Adrenal gland (tissue), 12 donors: Measurements from ENCODE around the gene MYO5A. TPM values are rescaled to one million over a fixed set of nuclear protein-coding genes. Genes with fewer than 3 reads are reported as not detected.

ENCODE experiments used
- DNase-seq, 7 donors: peaks; one replicate each; pipeline ENCODE4 v3.0.0-alpha.2; 2019 to 2020
- H3K27ac ChIP-seq, 5 donors: fragments of 200-600 bp; sonication (generic) in 4 of 5; 1 replicate in 3 of 5; 2 replicates in 2 of 5; pipeline versions ENCODE4 v1.5.1 to v1.8.0; 2016 to 2020; ENCODE audit warnings: mild to moderate bottlenecking in 1 of 5
- H3K27me3 ChIP-seq: fragments of 200-600 bp; 2 replicates; pipeline ENCODE4 v1.8.0; 2021
- H3K36me3 ChIP-seq, 2 donors: fragments of 200-600 bp; replicated peaks in 1 of 2; 1 replicate in 1 of 2; 2 replicates in 1 of 2; pipeline versions ENCODE4 v1.5.1 to v1.8.0; 2018 to 2022
- H3K4me1 ChIP-seq, 2 donors: fragments of 200-600 bp; replicated peaks in 1 of 2; 1 replicate in 1 of 2; 2 replicates in 1 of 2; pipeline versions ENCODE4 v1.5.1 to v1.8.0; 2018 to 2021
- H3K4me3 ChIP-seq, 4 donors: fragments of 200-600 bp; sonication (generic) in 3 of 4; one replicate each; pipeline ENCODE4 v1.5.1; 2016 to 2018
- H3K9me3 ChIP-seq, 3 donors: fragments of 200-600 bp; sonication (generic) in 1 of 3; replicated peaks in 1 of 3; 1 replicate in 2 of 3; 2 replicates in 1 of 3; pipeline versions ENCODE4 v1.5.1 to v1.8.0; 2016 to 2021
- POLR2A ChIP-seq, 2 donors: fragments of 450-650 bp; IDR thresholded peaks; one replicate each; pipeline ENCODE4 v1.6.1; 2017; ENCODE audit warnings: antibody characterized with exemption in 2 of 2, mild to moderate bottlenecking in 2 of 2, moderate library complexity in 1 of 2
- WGBS, 4 donors: extraction: QIAGEN DNeasy Blood & Tissue Kit in 2 of 4; methylation state at CpG; one replicate each; pipeline versions ENCODE4 v1.1.5 to v1.1.7; 2013 to 2017; 5-methylcytosine and 5-hydroxymethylcytosine counted together
- intact Hi-C, 2 donors: fragments of 100-400 bp; cut with DNase I; formaldehyde crosslinking; loops; one replicate each; pipeline versions ENCODE4 v1.14.1 to v1.15.0; 2022 to 2023
- polyA plus RNA-seq, 3 donors: library from polyadenylated mRNA; stranded (reverse); fragments of 200-250 nt in 2 of 3; fragments of 350-450 nt in 1 of 3; fragmentation: Illumina TruSeq in 1 of 3; extraction: RNeasy Lipid Tissue Mini Kit (QIAGEN cat#74804) in 1 of 3; gene quantifications; one replicate each; pipeline ENCODE4 v1.2.3, GENCODE V29; 2013 to 2014
- total RNA-seq, 9 donors: library from RNA; depleted of rRNA in 4 of 9; stranded (reverse); fragments of >200 nt in 4 of 9; fragments of 120-200 nt in 1 of 9; fragmentation: NEBNext Ultra II Directional in 1 of 9; extraction: Animal tissue kit (Norgen Biotek cat#: 25700) in 1 of 9; gene quantifications; one replicate each; pipeline versions ENCODE4 v1.1.0 to v1.2.4, GENCODE V29; 2013 to 2023
- TF ChIP-seq, protein P1 (sequence below), 6 experiments: fragments of 450-650 bp in 4 of 6; fragments of 200-600 bp in 2 of 6; sonication (generic) in 1 of 6; IDR thresholded peaks; 1 replicate in 5 of 6; 2 replicates in 1 of 6; pipeline versions ENCODE4 v1.5.1 to v1.8.0; 2016 to 2021; ENCODE audit warnings: antibody characterized with exemption in 6 of 6, mild to moderate bottlenecking in 2 of 6, moderate library complexity in 1 of 6
- donor health status: healthy with polysubstance abuse.
- donor health status: Bipolar disorder and iron deficiency.
- donor health status: DM: yes; HTN: yes; CAD: no.
- donor health status: DM: no; HTN: no; CAD: no.
- donor health status: DM: no; HTN: no; CAD: no.
- donor health status: DM: yes; HTN: yes; CAD: no.

Gene MYO5A
- total and polyA plus RNA-seq, 12 donors: 6.3 to 57.5 (median 39.6) TPM

DNA sequence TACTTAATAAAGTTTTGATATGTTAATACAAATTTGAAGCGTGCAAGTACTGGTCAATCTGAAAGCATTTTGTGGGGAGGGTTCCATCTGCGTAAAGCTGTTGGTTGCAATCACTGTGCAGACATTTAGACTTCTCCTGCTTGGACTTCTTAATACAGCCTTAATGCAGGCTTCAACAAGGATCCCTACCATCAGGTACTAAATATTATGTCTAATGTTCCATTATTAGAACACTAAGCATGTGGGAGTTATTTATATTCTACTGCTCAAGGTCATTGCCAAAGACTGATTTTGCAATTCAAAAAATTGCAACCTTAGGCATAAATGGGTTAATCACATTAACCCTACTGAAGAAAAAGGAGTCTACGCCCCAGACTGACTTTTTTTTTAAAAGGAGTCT, 159.2 kb downstream of the MYO5A start:
- no peak for DNase-seq
- intact Hi-C loops: no loop called here
- Histone ChIP-seq H3K4me1 (peaks cover 0 to 9% of the 10 kb centered on the region in 2 donors), H3K27ac (no peak overlapping the region), H3K27me3 (no peaks in the 10 kb centered on the region), H3K9me3 (no peaks in the 10 kb centered on the region), H3K36me3 (peaks cover 0 to 7% of the 10 kb centered on the region in 2 donors), H3K4me3 (no peak overlapping the region)
- WGBS, 4 donors: 90 to 96% (median 92%) methylated on average over 3 of the region's 3 CpGs
- TF ChIP-seq, protein P1, sequence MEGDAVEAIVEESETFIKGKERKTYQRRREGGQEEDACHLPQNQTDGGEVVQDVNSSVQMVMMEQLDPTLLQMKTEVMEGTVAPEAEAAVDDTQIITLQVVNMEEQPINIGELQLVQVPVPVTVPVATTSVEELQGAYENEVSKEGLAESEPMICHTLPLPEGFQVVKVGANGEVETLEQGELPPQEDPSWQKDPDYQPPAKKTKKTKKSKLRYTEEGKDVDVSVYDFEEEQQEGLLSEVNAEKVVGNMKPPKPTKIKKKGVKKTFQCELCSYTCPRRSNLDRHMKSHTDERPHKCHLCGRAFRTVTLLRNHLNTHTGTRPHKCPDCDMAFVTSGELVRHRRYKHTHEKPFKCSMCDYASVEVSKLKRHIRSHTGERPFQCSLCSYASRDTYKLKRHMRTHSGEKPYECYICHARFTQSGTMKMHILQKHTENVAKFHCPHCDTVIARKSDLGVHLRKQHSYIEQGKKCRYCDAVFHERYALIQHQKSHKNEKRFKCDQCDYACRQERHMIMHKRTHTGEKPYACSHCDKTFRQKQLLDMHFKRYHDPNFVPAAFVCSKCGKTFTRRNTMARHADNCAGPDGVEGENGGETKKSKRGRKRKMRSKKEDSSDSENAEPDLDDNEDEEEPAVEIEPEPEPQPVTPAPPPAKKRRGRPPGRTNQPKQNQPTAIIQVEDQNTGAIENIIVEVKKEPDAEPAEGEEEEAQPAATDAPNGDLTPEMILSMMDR (IDR thresholded peaks at IDR 0.05): no peak
- no peak for TF ChIP-seq POLR2A (IDR thresholded peaks at IDR 0.05)

DNA sequence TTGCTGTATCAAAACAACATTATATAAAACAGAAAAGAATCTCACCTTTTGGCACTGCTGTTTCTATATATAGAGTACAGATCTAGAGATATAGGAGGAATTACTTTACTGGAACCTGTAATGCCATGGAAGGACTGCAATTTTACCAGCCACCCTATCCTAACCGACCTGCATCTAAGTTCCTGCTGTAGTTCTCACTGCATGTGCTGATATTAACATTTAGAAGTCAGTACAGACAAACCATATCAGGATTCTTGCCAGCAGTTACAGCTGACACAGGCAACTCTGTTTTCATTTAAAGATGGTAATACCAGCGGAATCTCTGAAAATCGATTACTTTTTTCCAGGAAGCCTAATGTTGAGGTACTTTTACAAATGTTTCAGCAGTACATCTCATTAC, 159.7 kb downstream of the MYO5A start:
- intact Hi-C loops: no loop called here

DNA sequence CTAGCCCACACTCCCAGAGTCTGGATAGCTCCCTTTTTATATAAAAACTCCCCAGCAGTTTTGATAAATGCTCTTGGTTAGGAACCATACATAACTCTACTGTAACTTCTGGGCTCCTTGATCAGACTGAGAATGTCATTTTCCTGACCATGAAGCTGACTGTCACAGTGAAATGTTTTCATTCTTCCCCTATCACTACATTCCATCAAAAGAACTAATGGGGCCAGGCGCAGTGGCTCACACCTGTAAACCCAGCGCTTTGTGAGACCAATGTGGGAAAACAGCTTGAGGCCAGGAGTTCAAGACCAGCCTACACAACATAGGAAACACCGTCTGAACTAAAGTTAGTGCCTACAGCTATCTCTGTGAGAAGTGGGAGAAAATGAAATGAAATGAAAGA, 160.3 kb downstream of the MYO5A start:
- no peak for DNase-seq
- Histone ChIP-seq H3K9me3 (no peaks in the 10 kb centered on the region), H3K36me3 (no peaks in the 10 kb centered on the region), H3K4me1 (peaks cover 0 to 9% of the 10 kb centered on the region in 2 donors), H3K27me3 (no peaks in the 10 kb centered on the region), H3K27ac (no peak overlapping the region), H3K4me3 (no peak overlapping the region)
- intact Hi-C loops: no loop called here
- WGBS, 4 donors: 91 to 100% (median 93%) methylated on average over 3 of the region's 3 CpGs
- no peak for TF ChIP-seq POLR2A (IDR thresholded peaks at IDR 0.05)
- TF ChIP-seq, protein P1 (IDR thresholded peaks at IDR 0.05): no peak

More for the DNA sequence above, 159.7 kb downstream of the MYO5A start:
- TF ChIP-seq POLR2A (IDR thresholded peaks at IDR 0.05): no peak
- H3K4me1 ChIP-seq: peaks cover 0 to 9% of the 10 kb centered on the region in 2 donors
- DNase-seq: no peak
- peaks cover 0 to 2% of the 10 kb centered on the region in 2 donors for H3K36me3 ChIP-seq
- no peak overlapping the region for H3K27ac ChIP-seq
- no peak overlapping the region for H3K4me3 ChIP-seq
- WGBS, 4 donors: 88 to 94% (median 92%) methylated on average over 3 of the region's 3 CpGs
- no peaks in the 10 kb centered on the region for H3K9me3 ChIP-seq
- H3K27me3 ChIP-seq: no peaks in the 10 kb centered on the region

DNA sequence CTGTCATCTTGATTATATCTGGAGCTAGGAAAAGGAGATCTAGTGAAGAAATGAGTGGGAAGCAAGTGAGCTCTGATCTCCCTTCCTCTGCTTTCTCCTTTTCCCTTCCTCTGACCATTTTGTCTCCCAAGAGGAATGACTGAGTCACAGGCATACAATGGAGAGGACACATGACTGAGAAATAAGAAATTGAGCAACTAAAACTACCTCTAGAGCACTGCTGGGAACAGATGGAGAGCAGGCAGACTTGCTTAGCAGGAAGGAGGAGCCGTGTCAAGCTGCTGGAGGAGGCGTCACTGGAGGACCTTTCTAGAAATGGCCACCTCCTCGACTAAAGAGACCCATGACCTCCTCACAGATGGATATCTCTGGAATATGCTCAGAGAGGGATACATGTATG, 166.2 kb downstream of the MYO5A start:
- Histone ChIP-seq H3K4me3 (no peak overlapping the region), H3K27me3 (no peaks in the 10 kb centered on the region), H3K4me1 (no peaks in the 10 kb centered on the region), H3K36me3 (no peaks in the 10 kb centered on the region), H3K9me3 (no peaks in the 10 kb centered on the region), H3K27ac (no peak overlapping the region)
- intact Hi-C loops: no loop called here
- no peak for DNase-seq
- 91 to 94% (median 92%) methylated on average over 3 of the region's 3 CpGs for WGBS, 4 donors
- no peak for TF ChIP-seq POLR2A (IDR thresholded peaks at IDR 0.05)
- TF ChIP-seq, protein P1 (IDR thresholded peaks at IDR 0.05): no peak

DNA sequence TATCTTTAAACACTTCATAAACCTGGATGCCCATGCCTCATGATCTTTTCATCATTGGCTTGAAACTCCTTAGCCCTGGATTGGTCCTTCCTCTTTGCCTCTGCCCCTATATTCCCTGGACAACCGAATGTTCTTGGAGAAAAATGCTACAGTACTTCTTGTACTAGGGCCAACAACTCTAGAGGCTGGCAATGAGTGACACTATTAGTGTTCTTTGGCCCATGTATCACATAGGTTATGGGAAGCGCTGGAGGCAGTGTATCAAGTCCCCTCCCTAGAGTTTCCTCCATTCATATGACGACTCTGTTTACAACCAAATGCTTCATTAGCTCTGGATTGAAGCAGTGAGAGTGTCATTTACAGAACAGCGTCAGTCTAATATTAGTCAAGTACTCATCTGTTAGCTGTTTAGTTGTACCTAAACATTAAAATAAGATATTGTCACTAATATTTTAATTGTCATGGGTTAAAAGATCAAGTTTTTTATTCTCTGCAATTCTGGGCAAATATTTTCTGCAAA, 166.6 kb downstream of the MYO5A start:
- no peak for DNase-seq
- Histone ChIP-seq H3K4me3 (no peak overlapping the region), H3K36me3 (no peaks in the 10 kb centered on the region), H3K27me3 (no peaks in the 10 kb centered on the region), H3K27ac (no peak overlapping the region), H3K4me1 (no peaks in the 10 kb centered on the region), H3K9me3 (no peaks in the 10 kb centered on the region)
- WGBS, 4 donors: 92 to 97% (median 94%) methylated on average over 4 of the region's 4 CpGs
- TF ChIP-seq, protein P1 (IDR thresholded peaks at IDR 0.05): no peak
- TF ChIP-seq POLR2A (IDR thresholded peaks at IDR 0.05): no peak
- intact Hi-C loops: no loop called here
